GM18520 (cell line): ENCODE measurements around the gene HOXC5.

Source experiments
- ATAC-seq: cut with Tn5 transposase; IDR thresholded peaks from one replicate; pipeline ENCODE4 v1.9.1; 2021; ENCODE audit not compliant: unreplicated experiment

HOXC5 gene

DNA sequence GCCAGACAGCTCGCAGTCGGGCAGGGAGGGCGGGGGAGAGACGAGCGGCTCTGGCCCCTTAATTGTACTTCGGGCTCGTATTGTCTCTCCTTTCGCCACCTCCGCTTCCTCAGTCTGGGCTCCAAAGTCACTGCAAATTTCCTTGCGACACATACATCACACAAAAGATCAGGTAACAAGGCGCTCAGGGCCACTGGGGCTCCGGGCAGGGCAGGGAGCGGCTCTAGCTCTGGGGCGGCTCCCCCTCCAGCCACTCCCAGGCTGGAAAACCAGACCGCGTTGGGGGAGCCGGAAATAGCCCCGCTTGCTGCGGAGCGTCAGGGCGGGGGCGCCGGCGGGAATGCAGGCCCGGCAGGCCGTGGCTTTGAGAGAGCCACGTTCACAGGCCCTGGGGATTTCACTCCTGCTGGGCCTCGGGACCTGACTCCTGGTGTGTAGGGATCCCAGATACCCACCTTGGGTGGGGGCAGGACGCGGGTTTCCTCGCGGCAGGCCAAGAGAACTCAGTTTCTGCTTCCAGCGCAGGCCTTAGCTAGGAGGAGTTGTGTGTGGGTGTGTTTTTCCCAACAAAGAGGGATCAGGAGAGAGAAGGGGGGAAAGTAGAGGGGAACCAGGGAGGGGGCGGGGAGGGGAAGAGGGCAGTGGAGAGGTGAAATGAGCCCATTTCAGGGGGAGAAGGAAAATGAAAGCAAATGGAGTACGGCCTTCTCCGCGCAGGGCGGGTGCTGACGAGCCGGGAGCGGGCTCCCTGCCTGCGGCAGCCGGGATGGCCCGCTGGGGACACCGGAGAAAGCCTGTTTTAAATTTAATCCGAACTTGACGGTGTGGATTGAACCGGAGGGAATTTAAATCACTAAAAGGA lies 37.2 kb upstream of the HOXC5 start:
- no peak for ATAC-seq

DNA sequence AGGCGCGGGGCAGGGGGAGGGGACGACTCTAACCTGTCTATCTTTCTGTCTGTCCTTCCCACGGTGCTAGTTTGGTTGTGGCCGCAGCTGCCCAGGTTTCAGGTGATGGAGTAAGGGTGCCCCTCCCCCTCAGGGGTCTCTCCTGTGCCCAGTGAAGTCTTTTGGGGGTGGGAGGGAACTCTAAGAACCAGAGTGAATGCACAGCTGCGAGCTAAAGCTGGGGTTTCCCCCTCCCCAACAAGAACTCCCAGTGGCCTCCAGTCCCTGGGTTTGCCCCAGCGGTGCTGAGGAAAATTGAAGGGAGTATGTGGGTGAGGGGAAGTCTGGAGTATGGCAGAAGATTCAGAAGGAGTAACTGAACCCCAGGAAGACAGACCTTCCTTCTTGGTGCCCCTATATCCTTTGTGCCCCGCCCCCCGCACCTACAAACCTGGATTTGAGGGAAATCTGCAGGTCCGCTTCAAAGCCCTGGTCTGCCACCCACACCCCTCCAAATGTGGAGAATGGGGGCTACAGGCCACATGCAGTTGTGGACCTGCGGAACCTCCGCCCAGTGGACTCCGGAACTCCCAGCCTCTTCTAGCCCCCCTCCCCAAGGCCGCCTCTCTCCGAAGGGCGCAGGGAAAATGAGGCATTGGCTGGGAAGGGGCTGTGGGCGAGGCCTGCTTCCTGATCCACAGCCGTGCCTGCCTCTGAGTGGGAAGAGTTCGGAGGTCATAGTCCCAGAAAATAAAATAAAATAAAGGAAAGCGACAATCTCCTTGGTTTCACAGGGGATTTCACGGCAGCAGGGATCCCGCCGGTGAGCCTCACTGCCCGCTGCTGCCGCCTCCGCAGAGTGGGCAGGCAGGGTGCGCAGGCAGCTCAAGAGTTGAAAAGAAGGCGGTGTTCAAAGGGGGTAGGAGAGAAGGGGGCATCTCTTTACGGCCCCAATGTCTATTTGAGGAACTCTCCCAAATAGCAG lies 36.3 kb upstream of the HOXC5 start:
- ATAC-seq, result no peak

DNA sequence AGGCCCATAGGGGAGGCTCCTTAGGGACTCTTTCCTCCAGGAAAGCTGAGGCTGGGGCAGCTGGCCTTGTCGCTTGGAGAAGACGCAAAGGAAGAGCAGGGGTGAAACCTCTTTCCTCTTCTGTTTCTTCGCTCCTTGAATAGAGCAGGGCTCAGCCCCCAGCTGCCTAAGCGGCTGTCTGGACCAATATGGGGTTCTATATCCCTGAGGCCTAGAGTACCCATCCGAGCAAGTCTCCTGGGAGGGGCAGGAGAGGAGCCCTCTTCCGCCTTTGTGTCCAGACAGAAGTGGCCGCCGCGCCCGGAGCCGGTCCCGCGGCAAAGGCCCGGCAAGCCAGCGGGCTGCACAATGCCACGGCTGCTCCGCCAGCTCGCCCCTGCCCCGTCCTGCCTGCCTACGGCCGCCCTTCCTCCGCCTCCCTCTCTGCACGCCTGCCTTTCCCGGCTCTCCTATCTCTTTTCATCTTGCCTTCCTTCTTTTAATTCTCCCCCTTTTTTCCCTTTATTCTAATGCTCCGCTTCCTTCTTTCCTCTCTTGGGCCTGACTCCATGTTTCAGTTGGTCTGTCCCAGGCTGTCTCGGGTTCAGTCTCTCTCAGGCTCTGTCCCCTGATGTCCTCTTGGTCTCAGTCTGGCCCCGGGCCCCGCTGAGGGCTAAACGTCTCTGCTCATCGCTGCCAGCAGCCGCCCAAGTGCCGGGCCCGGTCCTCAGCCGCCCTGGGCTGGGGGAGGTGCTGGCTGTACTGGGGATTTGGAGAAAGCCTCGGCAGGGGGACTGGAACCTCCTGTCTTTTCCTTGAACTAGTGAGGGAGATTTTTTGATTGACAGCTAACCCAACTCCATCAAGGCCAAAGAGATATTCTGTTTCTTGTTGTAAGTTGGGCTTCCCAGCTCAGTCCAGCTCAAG lies 35.4 kb upstream of the HOXC5 start:
- ATAC-seq, result no peak

DNA sequence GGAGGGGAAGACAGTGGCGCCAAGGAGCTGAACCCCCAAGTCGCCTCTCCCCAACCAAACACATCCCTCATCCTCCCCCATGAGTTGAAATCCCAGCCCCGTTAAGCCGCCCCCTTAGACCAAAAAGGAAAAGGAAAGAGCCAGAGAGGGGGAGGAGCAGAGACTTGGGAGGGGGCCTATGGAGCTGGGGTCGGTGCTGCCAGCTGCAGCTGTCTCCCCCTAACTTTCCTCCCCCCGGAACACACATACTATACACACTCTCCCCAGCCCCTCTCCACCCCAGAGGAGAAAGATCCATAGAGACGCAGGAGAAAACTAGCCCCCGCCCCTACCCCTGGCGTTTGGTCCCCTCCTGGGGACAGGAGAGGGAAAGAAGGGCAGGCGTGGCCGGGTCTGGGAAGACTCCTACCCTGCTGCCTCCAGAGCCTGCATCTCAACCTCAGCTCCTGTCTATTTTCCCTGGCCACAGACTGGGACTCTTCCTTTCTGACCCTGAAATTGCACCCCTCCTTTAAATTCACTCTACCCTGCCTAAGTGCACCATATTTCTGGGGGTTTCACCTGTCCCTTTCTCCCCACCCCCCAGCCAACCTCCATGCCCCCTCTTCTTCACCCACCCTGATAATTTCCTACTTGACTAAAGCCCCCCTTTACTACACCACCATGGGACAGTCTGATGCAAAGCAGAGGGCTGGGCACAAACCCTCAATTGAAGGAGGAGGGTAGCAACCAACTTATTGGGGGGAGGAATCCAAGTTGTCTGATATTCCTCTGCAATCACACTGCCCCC lies 34.5 kb upstream of the HOXC5 start:
- no peak for ATAC-seq

DNA sequence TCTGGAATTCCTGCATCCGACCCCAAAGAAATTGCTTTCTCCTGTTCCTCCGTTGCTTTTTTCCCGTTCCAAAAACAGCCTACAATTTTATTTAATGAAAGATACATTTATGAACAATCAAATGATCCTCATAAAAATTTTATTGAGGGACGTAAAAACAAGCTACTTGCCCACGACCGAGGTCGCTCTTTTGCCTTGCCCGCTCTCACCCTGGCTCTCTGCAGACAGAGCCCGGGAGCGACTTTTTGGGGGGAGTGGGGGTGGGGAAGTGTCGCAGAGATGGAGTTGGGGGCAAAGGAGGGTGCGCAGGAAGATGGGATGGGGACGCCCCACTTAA lies 34.0 kb upstream of the HOXC5 start:
- no peak for ATAC-seq

DNA sequence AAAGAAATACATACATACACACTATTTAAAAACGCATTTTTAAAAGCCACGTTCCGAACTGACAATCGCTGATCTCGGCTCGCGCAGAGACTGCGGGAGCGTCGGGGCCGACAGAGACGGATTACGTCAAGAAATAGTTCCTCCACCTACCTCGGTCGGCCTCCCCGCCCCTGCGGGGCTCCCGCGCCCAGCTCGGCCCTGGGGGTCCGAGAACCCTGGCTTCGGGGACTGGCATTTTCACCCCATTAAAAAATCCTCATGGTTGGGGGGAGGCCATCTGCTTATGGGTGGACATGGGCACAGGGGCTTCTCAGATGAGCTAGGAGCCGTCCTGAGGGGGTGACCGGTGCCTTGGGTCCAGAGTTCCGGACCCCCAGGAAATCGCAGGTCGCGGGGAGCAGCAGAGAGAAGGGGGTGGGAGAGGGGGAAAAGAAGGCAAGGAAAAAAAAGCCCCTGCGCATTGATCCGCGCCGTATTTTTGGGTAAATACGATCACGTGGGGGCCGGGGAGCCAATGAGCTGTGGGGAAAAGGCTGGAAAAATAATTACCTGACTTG lies 33.2 kb upstream of the HOXC5 start:
- ATAC-seq, result no peak

DNA sequence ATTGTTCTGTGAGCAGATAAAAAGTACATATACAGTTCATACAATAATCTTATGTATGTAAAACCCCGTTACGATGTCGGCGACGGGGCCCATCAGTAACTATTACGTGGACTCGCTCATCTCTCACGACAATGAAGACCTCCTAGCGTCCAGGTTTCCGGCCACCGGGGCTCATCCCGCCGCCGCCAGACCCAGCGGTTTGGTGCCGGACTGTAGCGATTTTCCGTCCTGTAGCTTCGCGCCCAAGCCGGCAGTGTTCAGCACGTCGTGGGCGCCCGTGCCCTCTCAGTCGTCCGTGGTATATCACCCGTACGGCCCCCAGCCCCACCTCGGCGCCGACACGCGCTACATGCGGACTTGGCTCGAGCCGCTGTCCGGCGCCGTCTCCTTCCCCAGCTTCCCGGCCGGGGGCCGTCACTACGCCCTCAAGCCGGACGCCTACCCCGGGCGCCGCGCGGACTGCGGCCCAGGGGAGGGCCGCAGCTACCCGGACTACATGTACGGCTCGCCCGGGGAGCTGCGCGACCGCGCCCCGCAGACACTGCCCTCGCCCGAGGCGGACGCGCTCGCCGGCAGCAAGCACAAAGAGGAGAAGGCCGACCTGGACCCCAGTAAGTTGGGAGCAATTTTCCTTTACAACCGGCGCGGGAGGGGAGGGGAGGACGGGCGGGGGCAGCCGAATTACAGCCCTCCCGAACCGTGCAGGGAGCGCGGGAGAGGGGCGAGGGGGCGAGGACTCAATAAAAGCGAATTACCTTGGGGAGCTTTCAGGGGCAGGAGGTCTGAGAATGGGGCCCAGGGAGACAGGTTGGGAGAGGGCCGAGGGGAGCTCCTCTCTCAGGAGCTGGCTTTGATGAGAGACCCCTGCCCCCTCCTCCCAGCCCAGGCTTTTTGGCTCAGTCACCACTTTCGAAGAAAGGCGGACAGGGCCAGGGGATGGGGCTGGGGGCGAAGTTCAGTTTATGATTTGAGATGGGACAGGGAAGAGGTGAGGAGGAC lies 32.4 kb upstream of the HOXC5 start, which contains the start of gene HOXC9:
Gene HOXC9, plus strand, starts transcription at position 46 of the 999 bp plus-strand sequence. Its CDS starts 28 bp downstream, at position 74.
- no peak for ATAC-seq

DNA sequence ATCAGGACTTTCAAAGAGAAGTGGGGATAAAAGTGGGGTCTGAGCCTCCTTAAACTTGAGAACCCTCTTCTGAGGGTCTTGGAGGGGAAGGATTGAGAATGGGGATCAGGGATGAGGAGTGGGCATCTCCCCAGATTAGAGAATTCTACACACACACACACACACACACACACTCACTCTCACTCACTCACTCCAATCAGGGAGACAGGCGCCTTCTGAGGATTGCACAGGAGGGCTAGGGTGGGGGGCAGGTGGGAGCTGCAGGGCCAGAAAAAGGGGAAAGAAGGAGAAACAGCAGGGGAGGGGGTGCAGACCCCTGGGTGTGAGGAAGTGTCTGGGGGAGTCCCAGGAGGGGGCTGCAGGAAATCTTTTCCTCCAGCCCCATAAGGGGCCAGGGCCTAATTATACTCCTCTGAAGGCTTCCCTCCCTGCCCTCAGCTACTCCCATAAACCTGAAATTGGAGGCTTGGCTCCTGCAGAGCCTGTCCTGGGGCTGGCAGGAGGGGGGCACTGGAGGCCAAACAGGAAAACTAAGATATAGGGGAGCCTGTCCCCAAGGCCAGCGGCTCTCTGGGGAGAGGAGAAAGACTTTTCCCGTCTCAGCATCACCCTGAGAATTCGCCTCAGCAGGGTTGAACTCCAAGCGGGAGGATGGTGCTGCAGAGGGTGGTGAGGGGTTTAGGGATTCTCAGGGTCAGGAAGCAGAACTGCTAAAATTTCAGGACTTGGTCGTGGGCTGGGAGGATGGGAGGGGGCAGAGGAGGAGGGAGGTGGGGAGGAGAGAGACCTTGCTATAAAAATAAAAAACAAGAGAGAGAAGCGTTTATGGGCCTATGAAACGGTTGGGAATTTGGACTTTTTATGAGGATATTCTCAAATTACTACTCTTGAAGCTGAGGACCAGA lies 31.3 kb upstream of the HOXC5 start:
- no peak for ATAC-seq

DNA sequence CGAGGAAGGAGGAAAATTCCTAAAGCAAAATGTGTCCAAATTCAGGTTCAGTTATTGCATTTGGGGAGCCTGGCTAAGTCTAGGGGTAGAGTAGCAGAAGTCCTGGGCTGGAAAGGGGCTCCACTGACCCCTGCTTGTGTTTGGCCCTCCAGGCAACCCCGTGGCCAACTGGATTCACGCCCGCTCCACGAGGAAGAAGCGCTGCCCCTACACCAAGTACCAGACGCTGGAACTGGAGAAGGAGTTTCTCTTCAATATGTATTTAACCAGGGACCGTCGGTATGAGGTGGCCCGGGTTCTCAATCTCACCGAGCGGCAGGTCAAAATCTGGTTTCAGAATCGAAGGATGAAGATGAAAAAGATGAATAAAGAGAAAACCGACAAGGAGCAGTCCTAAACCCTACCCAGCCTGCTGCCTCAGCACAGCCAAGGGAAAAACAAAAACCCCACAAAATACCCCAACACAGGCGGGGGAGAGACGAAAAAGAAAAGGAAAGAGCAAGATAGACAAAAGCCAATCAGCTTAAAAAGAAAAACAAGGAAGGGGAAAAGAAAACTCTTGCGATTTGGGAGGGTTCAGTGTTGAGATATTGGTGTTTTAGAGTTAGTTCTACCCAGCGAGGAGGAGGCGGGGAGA lies 30.5 kb upstream of the HOXC5 start:
- ATAC-seq, result no peak

DNA sequence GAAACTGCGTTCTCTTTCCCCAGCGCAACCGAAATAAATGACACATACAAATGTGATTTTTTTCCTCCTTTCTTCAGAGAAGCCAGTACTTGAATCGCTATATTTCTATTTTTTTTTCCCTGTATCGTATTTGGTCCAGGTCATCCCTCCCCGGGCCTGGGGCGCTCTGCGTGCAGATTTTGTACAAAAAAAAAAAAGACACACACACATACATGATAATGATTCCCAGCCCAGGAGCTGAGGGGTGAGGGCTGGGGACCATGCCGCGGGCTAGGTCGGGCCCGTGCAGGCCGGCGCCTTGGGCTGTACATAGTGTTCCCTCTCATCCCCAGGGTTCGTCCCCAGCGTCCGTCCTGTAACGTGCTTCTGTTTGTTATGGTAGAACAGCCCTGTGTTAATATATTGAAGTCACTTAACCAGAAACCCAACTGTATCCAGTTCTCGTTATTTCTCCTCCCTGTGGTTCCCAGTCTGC lies 29.9 kb upstream of the HOXC5 start:
- ATAC-seq, result no peak

DNA sequence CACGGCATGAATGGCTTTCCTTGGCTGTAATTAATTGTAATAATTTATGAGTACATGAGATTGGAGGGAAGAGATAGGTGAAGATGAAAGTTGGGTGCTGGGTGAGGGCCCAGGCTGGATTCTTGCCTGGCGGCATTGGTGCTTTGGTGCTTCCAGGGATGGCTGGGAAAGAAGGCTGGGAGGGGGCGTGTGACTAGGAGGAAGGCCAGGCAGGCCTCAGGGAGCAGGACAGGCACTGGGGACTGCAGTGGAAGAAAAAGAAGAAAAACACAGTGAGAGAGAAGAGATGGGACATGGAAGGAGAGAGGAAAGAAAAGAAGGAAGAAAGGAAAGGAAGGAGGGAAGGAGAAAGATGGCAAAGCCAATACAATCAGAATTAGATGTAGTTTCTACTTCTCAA lies 29.2 kb upstream of the HOXC5 start:
- no peak for ATAC-seq

DNA sequence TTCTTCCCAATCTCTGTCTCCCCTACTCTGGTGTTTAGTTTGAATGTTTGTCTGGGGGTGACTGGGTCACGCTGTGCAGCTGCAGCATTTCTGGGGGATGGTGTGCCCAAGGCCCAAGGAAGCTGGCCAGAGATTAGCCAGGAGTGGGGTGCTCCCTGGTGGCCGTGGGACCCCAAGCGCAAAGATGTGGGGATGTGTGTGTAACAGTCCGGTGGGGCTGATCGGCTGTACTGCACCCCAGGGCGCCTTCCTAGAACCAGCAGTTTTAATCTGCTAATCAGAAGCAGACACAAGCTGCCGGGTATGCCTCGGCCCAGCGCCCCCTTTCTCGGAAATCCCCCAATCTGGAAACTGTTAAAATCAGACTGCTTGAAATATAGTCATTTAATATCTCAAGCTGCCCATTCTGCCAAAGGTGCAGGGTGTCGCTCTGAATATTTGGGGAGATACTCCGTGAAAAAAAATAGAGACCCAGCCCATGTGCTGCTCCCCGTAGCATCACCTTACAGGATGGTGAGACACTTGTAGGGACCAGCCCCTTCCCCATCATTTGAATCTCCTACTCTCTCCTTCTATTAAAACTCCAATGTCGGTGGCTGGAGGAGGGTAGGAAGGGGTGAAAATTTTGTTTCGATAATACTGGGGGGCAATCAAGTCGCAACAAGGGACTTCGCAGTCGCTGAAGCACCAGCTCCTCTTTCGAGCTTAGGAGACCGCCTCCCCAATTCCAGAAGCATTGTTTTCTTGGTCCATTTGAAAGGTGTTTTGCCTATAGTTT lies 28.6 kb upstream of the HOXC5 start:
- no peak for ATAC-seq

DNA sequence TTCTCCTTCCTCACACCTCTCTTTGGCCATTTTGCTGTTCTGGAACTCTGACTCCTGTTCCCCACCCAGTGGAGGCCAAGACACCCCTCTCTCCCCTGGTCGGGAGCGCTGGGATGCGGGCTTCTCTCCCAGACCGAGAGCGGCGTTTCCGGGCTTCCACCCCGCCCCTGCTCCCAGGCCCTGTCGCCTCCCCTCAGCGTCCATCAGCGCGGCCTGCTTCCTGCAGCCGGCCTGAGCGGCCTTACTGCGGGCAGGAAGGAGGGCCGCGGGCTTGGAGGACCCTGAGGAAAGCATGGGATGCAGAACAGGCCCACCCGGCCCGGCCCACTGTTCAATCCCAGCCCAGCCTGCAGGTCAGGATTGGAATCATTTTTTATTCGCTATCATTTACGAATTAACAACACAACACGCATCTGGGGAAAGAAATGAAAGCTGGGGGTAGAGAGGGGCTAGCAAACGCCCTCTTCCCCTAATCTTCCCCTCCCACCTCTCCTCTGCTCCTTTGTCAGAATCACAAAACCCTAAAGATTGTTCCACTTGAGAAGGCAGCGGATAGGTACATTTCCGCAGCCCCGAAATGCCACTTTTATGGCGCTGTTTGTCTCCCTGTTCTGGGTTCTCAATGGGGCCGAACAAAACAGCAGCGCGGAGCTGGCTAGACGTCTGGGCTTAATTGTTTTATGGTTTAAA lies 27.9 kb upstream of the HOXC5 start:
- no peak for ATAC-seq

DNA sequence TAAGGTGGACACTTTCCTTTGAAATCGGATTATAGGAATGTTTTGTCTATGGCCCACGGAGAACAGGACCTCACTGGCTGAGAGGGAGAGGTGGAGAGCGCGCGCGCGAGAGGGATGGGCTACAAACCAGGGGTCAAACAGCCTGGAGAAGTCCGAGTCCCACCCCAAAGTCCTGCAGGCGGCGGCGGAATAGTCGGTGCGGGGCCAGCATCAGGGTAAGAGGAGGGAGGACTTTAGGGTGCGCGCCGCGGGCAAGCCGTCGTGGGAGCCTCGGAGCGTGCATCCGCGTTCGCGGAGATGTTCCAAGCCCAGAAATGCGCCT lies 27.4 kb upstream of the HOXC5 start:
- no peak for ATAC-seq

DNA sequence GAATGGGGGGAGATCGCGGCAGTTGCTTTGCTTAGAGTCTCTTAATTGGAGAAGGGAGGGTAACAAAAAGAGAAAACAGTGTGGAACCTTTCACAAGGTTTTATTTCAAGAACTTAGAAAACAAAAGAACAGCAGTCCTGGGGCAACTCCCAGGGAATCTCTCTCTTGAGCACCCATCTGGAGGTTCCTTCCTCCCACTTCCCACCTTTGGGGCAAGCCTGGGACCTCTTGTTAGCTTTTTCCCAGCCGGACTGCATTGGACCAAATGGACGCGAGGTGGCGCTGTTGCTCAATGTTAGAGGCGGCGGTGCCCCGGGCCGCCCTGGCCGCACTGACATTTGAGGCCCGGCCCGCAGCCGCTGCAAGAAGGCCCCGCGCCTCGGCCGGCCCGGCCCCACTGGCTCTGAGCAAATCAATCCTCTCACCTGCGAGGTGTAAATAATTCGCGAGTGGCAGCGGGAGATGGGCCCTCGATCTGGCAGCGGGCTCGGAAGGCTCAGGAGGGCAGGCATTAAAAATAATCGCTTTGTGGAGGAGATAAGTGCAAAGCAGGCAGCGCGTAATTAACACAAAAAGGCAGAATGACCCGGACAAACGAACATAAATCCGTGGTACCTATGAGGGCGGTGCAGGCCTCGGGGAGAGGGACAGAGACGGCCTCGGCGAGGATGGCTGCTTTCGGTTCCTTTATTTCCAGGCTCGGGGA lies 26.8 kb upstream of the HOXC5 start:
- ATAC-seq, result peak; percentile 41
